PC-3 (cell line): ENCODE measurements around the gene ARMC7.

Source experiments
- EZH2 ChIP-seq: fragments of 300-600 bp; sonication (generic); IDR thresholded peaks from one replicate; pipeline ENCODE4 v1.6.1; 2017; ENCODE audit warnings: antibody characterized with exemption, mild to moderate bottlenecking, low read length; ENCODE audit not compliant: unreplicated experiment
- EZH2phosphoT487 ChIP-seq: fragments of 300-600 bp; sonication (generic); IDR thresholded peaks from 2 replicates; pipeline ENCODE4 v1.6.1; 2018; ENCODE audit warnings: mild to moderate bottlenecking, antibody characterized with exemption, low read length, borderline replicate concordance
- TF ChIP-seq, protein P1 (sequence below): fragments of 300-600 bp; sonication (generic); conservative IDR thresholded peaks from 2 replicates; pipeline ENCODE4 v1.5.1; 2017; ENCODE audit warnings: antibody characterized with exemption, low read depth, mild to moderate bottlenecking, low read length

DNA sequence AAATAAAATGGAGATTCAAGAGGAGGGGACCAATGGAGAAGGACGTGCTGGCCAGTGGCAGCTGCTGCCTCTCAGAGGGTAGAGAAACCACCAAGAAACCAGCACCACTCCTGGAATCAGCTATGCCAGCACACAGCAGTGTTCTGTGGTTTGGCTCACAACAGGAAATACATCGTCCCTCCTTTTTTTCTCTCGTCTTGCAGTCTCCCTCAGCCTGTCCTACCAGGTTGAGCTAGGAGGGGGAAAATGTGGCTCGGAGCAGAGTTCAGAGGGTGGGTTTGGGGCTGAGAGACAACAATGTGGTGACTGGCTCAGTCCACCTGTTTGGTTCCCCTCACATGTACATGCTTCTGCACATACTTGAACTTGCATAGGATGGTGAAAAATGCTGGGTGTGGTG lies 41.9 kb upstream of the ARMC7 start:
- TF ChIP-seq, protein P1, sequence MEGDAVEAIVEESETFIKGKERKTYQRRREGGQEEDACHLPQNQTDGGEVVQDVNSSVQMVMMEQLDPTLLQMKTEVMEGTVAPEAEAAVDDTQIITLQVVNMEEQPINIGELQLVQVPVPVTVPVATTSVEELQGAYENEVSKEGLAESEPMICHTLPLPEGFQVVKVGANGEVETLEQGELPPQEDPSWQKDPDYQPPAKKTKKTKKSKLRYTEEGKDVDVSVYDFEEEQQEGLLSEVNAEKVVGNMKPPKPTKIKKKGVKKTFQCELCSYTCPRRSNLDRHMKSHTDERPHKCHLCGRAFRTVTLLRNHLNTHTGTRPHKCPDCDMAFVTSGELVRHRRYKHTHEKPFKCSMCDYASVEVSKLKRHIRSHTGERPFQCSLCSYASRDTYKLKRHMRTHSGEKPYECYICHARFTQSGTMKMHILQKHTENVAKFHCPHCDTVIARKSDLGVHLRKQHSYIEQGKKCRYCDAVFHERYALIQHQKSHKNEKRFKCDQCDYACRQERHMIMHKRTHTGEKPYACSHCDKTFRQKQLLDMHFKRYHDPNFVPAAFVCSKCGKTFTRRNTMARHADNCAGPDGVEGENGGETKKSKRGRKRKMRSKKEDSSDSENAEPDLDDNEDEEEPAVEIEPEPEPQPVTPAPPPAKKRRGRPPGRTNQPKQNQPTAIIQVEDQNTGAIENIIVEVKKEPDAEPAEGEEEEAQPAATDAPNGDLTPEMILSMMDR: no peak
- TF ChIP-seq EZH2phosphoT487 (no peak), EZH2 (no peak)
